K562 (cell line): Measurements from ENCODE around the gene PSMD8. TPM values are rescaled to one million over a fixed set of nuclear protein-coding genes. Genes with fewer than 3 reads are reported as not detected.
A peak's percentile ranks its signal among the peaks of the same experiment; 100 is the strongest.

ENCODE experiments used
- ATAC-seq: fragments of 200-7000 bp; cut with Tn5 transposase; 3 replicates; pipeline ENCODE4 v1.9.1; 2020; ENCODE audit warnings: moderate library complexity
- BruUV-seq: library from RNA; stranded (reverse); fragments of 400-500 nt; replicated peaks from 2 replicates; lab custom pipeline; 2021; lab: Mats Ljungman, UMichigan
- CTCF ChIA-PET: fragments of 300-600 bp; formaldehyde crosslinking; extraction: SDS; loops from one replicate; lab custom pipeline; 2021; ENCODE audit warnings: low intra/inter-chr PET ratio; lab: Yijun Ruan, JAX
- POLR2A ChIA-PET: fragments of 300-600, 350-650 bp; sonication (Branson Sonifier 250); formaldehyde crosslinking; extraction: SDS; loops from one replicate; lab custom pipeline; 2021; ENCODE audit warnings: antibody characterized with exemption, inconsistent platforms; lab: Yijun Ruan, JAX
- DNase-seq, 4 experiments: peaks; one replicate each; pipeline versions ENCODE4 v3.0.0 to v3.0.0-alpha.2; 2011 to 2018; ENCODE audit warnings: low spot score in 3 of 4, mixed read lengths in 3 of 4; ENCODE audit errors: extremely low read depth in 1 of 4
- FAIRE-seq: peaks from 2 replicates; lab custom pipeline; 2011; peaks lifted over from hg19 to GRCh38; lab: Jason Lieb, UNC
- H2AFZ ChIP-seq: 2 replicates; pipeline ENCODE4 v1.6.0; 2011; ENCODE audit warnings: low read depth, low read length, control low read depth, inconsistent platforms
- H3K27ac ChIP-seq: fragments of 200-600 bp; 3 replicates; pipeline ENCODE4 v1.8.0; 2011; ENCODE audit warnings: low read depth, mild to moderate bottlenecking, control low read depth, inconsistent platforms, low read length, moderate library complexity, mixed read lengths; ENCODE audit errors: extremely low read depth
- H3K27me3 ChIP-seq, 2 experiments: fragments of 300-600 bp in 1 of 2; 2 replicates in 1 of 2; 3 replicates in 1 of 2; pipeline versions ENCODE4 v1.6.0 to v1.8.0; 2011; ENCODE audit warnings: inconsistent platforms in 2 of 2, low read length in 2 of 2, mild to moderate bottlenecking in 1 of 2, mixed read lengths in 1 of 2, moderate library complexity in 1 of 2; ENCODE audit not compliant: control insufficient read depth in 2 of 2, insufficient read depth in 2 of 2
- H3K36me3 ChIP-seq: fragments of 300-600 bp; 3 replicates; pipeline ENCODE4 v1.8.0; 2011; ENCODE audit warnings: mild to moderate bottlenecking, low read length, inconsistent platforms; ENCODE audit not compliant: control insufficient read depth, insufficient read depth
- H3K4me1 ChIP-seq, 2 experiments: fragments of 200-600 bp in 1 of 2; replicated peaks in 1 of 2; 2 replicates in 1 of 2; 3 replicates in 1 of 2; pipeline versions ENCODE4 v1.5.1 to v1.8.0; 2011; ENCODE audit warnings: inconsistent platforms in 2 of 2, low read length in 2 of 2, mild to moderate bottlenecking in 1 of 2, mixed read lengths in 1 of 2, moderate library complexity in 1 of 2; ENCODE audit not compliant: control insufficient read depth in 2 of 2, insufficient read depth in 2 of 2
- H3K4me2 ChIP-seq: 2 replicates; pipeline ENCODE4 v1.6.1; 2011; ENCODE audit warnings: low read length, control low read depth, inconsistent platforms, mixed read lengths; ENCODE audit not compliant: insufficient read depth
- H3K4me3 ChIP-seq: fragments of 200-600 bp; sonication (generic), shearing (Covaris generic); 2 replicates; pipeline ENCODE4 v1.5.1; 2016; ENCODE audit warnings: control low read depth, inconsistent platforms
- H3K79me2 ChIP-seq: fragments of 200-600 bp; 3 replicates; pipeline ENCODE4 v1.8.0; 2011; ENCODE audit warnings: low read length, inconsistent platforms; ENCODE audit not compliant: control insufficient read depth, insufficient read depth
- H3K9ac ChIP-seq, 2 experiments: 2 replicates each; pipeline versions ENCODE4 v1.6.0 to v1.6.1; 2011; ENCODE audit warnings: low read depth in 2 of 2, low read length in 2 of 2, control low read depth in 1 of 2, inconsistent platforms in 1 of 2, mild to moderate bottlenecking in 1 of 2, mixed read lengths in 1 of 2; ENCODE audit not compliant: insufficient read depth in 1 of 2
- H3K9me1 ChIP-seq: one replicate; pipeline ENCODE4 v1.6.0; 2011; ENCODE audit warnings: inconsistent platforms, mild to moderate bottlenecking, low read length, moderate library complexity; ENCODE audit not compliant: control insufficient read depth, insufficient read depth
- H3K9me3 ChIP-seq: replicated peaks from 2 replicates; pipeline ENCODE4 v1.5.1; 2011; ENCODE audit warnings: low read depth, low read length, inconsistent platforms; ENCODE audit not compliant: control insufficient read depth, insufficient read depth
- H4K20me1 ChIP-seq: replicated peaks from 2 replicates; pipeline ENCODE4 v1.6.1; 2011; ENCODE audit warnings: low read length, inconsistent platforms, mixed read lengths; ENCODE audit not compliant: control insufficient read depth, insufficient read depth
- BCOR ChIP-seq: fragments of 450-650 bp; IDR thresholded peaks from 2 replicates; pipeline ENCODE4 v1.6.1; 2016
- RBM25 ChIP-seq: fragments of 200-400 bp; formaldehyde crosslinking; IDR thresholded peaks from 2 replicates; pipeline ENCODE4 v1.6.1; 2018; ENCODE audit warnings: low read length, low read depth, moderate library complexity; ENCODE audit not compliant: severe bottlenecking
- ZNF707 ChIP-seq: fragments of 250-450 bp; sonication (Bioruptor Pico); conservative IDR thresholded peaks from 2 replicates; pipeline ENCODE4 v1.8.0; 2022; ENCODE audit warnings: inconsistent platforms, mild to moderate bottlenecking, moderate library complexity
- WGBS: fragments of 100-300 bp; shearing (Covaris generic); methylation state at CpG from one replicate; pipeline ENCODE4 v1.1.6; 2016; ENCODE audit warnings: low coverage, mixed read lengths; ENCODE audit not compliant: insufficient coverage; ENCODE audit errors: missing lambda C conversion rate; 5-methylcytosine and 5-hydroxymethylcytosine counted together
- in situ Hi-C: fragments of 300-500 bp; cut with MboI; formaldehyde crosslinking; loops from 4 replicates; pipeline ENCODE4 v1.15.0; 2018; ENCODE audit warnings: inconsistent platforms, mixed read lengths
- intact Hi-C: fragments of 100-400 bp; cut with micrococcal nuclease; formaldehyde crosslinking; loops from 2 replicates; pipeline ENCODE4 v1.14.2; 2022
- polyA plus RNA-seq, 8 experiments: library from polyadenylated mRNA; depleted of rRNA in 4 of 8; stranded (reverse) in 5 of 8; unstranded in 3 of 8; fragments of >200 nt; fragmentation: Nextera tagmentation in 2 of 8; fragmentation: Illumina TruSeq in 1 of 8; extraction: Ambion mirVana in 2 of 8; extraction: Trizol in 1 of 8; gene quantifications; 2 replicates each; pipeline versions ENCODE4 v1.2.1 to v1.2.3, GENCODE V29; 2011 to 2014; ENCODE audit warnings: inconsistent platforms in 1 of 8, missing spikeins in 1 of 8
- total RNA-seq, 7 experiments: library from RNA; depleted of rRNA in 6 of 7; stranded (reverse); fragments of >200 nt in 6 of 7; fragmentation: Illumina TruSeq in 2 of 7; extraction: Trizol in 2 of 7; gene quantifications; 2 replicates each; pipeline versions ENCODE4 v1.2.1 to v1.2.3, GENCODE V29; 2011 to 2021; ENCODE audit warnings: low replicate concordance in 1 of 7
- TF ChIP-seq, protein P1 (sequence below): fragments of 450-650 bp; IDR thresholded peaks from 2 replicates; pipeline ENCODE4 v1.6.1; 2016; ENCODE audit warnings: mild to moderate bottlenecking

Gene PSMD8
- total and polyA plus RNA-seq, 9 of the 15 experiments (the other 6 are each of a cell fraction or from before 2014, with no cell fraction given): 130 to 583 (median 315) TPM

DNA sequence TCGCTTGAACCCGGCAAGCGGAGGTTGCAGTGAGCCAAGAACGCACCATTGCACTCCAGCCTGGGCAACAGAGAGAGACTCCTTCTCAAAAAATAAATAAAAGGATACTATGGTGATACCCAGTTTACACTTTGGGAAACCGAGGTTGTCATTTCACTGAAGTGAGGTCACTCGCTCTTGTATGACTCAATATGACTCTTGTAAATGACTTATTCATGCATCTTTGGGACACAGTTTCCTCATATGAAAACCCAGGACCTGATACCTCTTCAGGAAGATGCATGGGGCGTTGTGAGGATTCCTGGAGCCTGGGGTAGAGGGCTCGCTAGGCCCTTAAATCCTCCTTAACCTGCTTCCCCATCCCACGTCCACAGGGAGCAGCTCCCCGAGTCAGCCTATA is 4.5 kb downstream of the PSMD8 start (continued):
- TF ChIP-seq, protein P1, sequence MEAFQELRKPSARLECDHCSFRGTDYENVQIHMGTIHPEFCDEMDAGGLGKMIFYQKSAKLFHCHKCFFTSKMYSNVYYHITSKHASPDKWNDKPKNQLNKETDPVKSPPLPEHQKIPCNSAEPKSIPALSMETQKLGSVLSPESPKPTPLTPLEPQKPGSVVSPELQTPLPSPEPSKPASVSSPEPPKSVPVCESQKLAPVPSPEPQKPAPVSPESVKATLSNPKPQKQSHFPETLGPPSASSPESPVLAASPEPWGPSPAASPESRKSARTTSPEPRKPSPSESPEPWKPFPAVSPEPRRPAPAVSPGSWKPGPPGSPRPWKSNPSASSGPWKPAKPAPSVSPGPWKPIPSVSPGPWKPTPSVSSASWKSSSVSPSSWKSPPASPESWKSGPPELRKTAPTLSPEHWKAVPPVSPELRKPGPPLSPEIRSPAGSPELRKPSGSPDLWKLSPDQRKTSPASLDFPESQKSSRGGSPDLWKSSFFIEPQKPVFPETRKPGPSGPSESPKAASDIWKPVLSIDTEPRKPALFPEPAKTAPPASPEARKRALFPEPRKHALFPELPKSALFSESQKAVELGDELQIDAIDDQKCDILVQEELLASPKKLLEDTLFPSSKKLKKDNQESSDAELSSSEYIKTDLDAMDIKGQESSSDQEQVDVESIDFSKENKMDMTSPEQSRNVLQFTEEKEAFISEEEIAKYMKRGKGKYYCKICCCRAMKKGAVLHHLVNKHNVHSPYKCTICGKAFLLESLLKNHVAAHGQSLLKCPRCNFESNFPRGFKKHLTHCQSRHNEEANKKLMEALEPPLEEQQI: no peak

DNA sequence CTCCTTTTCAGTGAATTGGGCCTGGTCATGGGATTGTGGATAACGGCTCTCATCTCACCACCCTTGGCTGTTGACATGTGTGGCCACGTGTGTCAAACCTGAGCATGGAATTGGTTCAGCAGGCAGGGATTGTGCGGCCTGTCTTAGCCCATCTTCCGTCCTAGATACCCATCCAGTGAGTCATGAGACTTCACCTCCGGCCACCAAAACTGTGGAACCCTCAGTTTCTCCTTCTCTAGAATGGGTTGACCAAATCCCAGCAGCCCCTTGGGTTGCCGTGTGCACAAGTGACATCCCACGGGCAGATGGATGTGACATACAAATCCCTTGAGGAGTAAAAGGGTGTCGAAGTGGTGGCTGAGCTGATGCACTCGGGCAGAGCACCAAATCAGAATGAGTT is 6.8 kb downstream of the PSMD8 start:
- H3K79me2 ChIP-seq: peaks cover 32% of the 10 kb centered on the region
- H3K36me3 ChIP-seq: peaks cover 96% of the 10 kb centered on the region
- POLR2A ChIA-PET: interaction anchor here (0.6 to 0.8 kb wide), 3 partner anchors 9 to 263 kb away, joined by 3 to 5 read pairs (median 4); no protein-coding TSS in a partner anchor
- no peak for ATAC-seq
- no TSS peak for BruUV-seq
- WGBS: 92% methylated on average over 7 of the region's 9 CpGs
- H3K27ac ChIP-seq: no peak overlapping the region
- no peaks in the 10 kb centered on the region for H3K9me3 ChIP-seq
- in situ Hi-C loops: no loop called here
- peaks cover 6 to 11% of the 10 kb centered on the region in 2 experiments; a peak in 4 of 5 replicates for H3K4me1 ChIP-seq
- peaks cover 9% of the 10 kb centered on the region for H4K20me1 ChIP-seq
- H3K4me3 ChIP-seq: no peak overlapping the region
- H2AFZ ChIP-seq: no peak overlapping the region
- H3K9ac ChIP-seq: no peak overlapping the region
- CTCF ChIA-PET: no interaction called here
- no peak for DNase-seq
- FAIRE-seq: no peak
- H3K27me3 ChIP-seq: no peaks in the 10 kb centered on the region
- intact Hi-C loops: no loop called here
- H3K9me1 ChIP-seq: peaks cover 3% of the 10 kb centered on the region
- H3K4me2 ChIP-seq: no peak overlapping the region
- 0 out of 2 replicates have a peak, but pooled peaks have one; percentile 10 for TF ChIP-seq BCOR
- peak; percentile 58 for TF ChIP-seq RBM25
- no peak for TF ChIP-seq ZNF707 (CRISPR knock-in tag)
